Activated CD4-positive, alpha-beta T cell treated with anti-CD3 and anti-CD28 coated beads for 48 hours (primary cell): Measurements from ENCODE around the gene DNAAF9.

Experiments used
- DNase-seq: peaks from one replicate; pipeline ENCODE4 v3.0.0-alpha.2; 2020

Gene DNAAF9

DNA sequence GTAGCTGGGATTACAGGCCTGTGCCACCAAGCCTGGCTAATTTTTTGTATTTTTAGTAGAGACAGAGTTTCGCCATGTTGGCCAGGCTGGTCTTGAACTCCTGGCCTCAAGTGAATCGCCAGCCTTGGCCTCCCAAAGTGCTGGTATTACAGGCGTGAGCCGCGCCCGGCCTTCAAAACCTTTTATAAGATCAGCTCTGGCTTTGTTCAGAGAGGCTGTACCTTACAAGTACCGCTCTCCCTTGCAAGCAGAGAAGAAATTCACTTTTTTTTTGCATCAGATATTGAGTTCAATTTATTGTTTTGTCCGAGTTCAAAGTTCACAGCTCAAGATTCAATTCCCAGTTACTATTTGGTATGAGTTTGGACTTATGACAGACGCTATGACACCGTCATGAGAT, 1.9 kb upstream of the DNAAF9 start:
- DNase-seq = no peak

DNA sequence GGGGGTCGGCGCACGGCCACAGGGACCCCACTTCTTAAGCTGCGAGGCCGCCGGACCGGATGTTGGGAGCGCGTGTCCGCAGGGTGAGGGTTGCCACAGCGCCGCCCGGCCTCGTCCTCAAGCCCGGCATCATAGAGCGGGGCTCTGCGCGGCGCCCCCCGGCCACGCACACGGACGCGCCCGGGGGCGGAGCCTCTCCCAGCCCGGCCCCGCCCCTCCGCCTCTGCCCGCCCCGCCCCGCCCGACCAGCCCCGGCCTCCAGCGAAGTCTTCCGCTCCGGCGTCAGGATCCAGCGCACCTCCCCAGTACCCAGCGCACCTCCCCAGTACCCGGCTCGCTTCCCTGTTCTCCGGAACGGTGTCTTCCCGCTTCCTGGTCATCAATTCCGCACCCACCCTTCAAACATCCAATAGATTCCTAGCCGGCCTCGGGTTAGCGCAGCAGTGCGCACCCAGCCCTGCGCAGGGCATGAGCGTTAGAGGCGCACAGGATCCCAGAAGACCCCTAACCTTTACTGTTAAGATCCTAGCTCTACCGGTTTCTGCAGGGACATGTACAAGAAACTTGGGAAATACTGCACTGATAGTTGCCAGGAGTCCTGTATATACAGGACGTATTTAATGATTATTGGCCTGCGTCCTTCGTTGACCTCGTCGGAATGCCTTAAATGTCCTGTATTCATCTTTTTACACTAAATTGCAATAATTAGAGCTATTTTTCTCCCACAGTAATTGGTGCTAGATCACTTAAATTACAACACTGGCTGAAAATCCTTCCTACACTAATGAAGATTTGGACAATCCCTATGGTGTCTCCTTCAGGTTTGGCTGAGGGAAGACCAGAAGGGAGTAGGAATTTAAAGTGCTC, 535 bp upstream of the DNAAF9 start:
- peak; percentile 70 for DNase-seq

DNA sequence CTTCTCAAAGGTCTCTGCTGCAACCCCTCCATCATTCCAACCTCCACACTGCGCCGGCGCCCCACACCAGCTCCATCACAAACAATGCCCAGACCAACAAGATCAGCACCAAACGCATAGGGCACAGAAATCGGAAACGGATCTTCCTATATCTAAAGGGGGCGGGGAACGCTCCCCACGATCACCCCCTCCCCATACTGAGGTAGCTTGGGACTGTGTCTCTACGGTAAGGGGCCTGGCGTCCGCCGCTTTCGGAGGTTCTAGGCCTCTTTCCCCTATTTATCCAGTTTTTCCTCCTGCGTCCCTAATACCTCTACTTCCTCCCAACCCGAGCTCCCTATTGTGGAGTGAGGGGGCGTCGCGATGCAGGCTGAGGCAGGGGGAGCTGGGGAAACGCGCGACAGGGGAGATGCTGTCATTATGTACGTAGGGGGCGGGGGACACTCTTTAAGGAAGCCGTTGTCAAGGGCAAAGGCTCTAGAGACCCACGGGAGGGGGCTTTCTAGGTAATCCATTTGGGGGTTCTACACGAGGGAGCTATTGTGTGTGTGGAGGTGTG, 909 bp downstream of the DNAAF9 start:
- peak; percentile 10 for DNase-seq

DNA sequence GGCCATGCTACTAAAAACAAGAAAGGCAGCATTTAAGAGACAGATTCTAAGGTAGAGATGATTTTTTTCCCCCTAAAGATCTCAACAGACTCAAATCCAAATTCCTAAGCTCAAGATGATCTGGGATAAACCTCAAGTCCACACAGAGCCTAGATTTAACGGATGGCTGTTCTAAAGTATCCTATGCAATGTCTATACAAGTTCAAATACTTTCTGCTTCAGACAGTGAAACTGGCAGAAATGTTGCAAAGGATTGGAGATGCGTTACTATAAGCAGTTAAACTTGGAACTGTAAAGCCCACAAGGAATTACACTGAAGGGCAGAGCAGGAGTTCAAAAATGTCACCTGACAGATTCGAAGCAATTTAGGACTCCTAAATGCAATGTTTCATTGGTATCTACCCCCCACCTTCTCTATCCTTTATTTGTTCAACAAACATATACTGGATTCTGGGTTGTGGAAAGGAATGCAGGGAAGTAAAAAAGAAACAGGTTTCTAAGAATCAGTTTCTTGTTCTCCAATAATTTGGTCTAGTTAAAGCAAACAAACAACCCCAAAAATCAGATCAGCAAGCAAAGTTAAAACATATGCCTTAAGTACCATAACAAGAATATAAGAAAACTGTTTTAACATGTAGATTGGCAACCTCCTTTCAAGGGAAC, 1.6 kb downstream of the DNAAF9 start:
- no peak for DNase-seq

DNA sequence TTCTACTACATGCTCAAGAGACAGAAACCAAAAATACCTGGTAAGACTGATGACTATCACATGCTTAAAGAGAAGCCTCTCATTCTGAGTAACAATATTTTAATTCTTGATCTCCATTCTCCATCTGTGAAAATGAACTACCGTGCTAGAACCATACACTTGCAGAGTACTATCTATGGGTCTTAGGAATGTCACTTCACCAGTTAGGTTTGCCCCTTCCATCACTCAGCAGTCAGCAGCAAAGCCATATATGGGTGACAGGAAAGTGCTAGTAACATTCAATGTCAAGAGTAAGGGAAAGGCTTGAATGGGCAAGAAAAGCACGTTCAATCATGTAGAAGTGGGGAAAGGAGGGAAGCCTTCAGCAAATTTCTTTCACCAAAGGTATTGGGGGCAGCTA, 2.3 kb downstream of the DNAAF9 start:
- no peak for DNase-seq

DNA sequence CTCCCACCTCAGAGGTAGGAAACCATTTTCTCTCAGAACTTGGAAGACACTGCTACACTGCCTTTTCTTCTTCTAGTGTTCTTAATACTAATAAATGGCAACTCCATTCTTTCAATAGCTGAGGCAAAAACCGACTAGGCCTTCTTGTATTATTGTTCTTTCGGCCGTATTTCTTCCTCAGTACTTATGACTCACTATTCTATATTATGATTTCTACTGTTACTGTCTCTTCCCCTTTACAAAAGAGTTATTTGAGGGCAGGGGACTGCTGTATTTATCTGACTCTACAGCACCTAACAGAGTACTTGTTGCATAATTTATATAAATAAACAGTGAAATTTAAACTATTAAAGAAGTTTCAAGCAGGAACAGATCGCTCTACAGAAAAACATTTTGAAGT, 3.1 kb downstream of the DNAAF9 start:
- DNase-seq = no peak

DNA sequence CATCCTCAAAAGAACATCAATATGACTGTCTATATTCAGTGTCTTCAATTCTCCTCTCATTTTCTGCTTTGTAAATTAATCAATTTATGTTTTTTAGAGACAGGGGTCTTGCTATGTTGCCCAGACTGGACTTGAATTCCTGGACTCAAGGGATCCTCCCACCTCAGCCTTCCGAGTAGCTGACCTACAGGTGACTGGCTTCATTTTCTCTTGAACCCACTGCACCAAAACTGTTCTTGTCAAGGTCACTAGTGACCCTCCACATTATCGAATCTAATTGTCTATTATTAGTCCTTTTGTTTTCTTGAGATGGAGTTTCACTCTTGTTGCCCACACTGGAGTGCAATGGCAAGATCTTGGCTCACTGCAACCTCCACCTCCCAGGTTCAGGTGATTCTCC, 3.7 kb downstream of the DNAAF9 start:
- no peak for DNase-seq

DNA sequence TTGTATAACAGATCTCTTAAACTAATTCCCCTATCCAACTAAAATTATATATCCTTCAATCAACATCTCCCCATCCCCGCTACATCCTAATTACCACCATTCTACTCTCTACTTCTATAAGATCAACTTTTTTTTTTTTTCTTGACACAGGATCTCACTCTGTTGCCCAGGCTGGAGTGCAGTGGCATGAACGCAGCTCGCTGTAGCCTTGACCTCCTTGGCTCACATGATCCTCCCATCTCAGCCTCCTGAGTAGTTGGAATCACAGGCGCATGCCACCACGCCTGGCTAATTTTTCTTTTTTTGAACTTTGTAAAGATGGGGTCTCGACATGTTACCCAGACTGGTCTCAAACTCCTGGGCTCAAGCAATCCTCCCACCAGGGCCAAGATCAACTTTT, 5.0 kb downstream of the DNAAF9 start:
- no peak for DNase-seq

DNA sequence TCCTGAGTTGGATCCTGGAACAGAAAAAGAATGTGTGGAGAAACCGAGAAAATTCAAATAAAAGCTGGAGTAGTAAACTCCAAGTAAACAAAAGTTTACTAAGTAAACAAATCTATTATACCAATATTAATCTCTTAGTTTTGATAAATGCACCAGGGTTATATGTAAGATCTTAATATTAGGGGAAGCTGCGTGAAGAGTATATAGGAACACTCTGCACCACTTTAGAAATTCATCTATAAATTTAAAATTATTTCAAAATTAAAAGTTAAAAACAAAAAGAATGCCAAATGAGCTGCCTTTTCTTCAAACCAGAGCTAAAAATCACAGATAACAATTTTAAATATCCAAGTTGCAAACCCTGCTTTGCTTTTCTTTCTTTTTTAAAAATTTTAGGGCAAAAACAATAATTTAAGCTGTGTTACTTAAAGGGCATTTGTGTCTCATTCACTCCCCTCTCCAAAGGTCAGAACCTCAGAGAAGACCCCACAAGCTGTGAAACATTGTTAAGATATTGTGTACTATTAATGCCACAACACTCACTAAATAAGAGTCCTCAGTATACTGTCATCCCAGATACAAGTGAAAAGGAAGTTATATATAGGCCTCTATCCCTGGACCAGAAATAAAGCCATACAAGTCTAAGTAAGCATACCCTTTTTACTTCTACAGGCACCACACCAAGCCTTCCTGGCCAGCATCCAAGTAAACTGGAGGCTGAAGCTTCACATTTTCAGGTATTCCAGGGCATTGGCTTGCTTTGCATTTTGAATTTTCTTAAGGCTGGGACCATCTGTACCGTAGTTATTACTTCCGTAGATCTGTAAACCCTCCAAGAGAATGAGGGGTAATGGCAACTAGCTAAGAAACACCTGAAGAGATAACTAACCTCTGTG, 7.0 kb downstream of the DNAAF9 start:
- no peak for DNase-seq

DNA sequence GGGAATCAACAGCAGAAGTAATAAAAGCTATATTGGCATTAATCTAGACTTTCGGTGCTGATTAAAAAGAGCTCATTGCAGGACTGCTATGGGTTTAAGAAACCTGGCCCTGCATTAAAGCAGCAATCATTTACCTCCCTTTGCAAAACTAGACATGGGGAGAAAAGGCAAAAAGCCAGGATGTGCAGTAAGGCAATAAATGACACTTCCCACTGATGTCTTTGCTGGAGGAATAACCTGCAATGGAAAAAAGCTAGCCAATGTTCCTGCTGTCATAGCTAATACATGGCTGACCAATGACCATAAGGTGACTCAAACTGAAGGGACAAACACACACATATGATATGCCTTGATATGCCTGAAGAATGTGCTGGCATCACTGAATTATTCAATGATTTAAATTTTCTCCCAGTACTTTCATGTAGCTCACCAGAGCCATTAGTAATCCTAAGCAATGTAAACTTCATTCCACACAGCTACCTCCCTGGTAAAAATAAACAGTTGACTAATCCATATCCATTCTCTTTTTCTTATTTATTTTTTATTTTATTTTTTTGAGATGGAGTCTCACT, 8.7 kb downstream of the DNAAF9 start:
- DNase-seq = no peak

DNA sequence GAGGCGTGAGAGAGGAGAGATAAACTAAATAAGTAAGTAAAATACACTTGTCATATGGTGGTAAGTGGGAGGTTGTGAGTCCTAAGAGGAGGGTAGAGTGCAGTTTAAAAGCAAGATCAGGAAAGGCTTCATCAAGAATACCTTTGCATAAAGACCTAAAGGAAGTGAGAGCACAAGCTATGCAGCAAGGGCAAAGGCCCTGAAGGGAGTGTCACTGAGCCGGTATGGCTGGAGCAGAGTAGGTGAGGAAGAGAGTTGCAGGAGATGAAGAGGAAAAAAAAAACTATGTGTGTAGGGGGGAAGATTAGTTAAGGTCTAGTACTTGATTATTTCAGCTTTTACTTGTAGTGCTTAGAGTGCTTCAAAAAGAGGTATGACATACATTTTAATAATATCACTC, 11.0 kb downstream of the DNAAF9 start:
- no peak for DNase-seq

DNA sequence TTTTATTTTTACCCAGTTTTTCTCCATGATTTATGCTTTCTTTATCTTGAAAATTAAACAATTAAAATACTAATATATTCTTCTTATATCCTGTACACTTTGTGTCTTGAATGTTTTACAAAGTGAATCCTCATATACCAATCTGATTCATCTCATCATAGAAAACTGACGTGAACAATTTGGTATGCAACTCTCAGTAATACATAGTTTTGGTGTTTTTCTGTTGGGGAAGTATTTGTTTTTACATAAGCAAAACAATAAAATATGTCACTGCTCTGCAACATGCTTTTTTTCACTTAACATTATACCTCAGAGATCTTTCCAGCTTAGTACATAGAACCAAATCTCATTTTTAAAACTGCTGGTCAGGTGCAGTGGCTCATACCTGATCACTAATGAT, 14.7 kb downstream of the DNAAF9 start:
- no peak for DNase-seq

DNA sequence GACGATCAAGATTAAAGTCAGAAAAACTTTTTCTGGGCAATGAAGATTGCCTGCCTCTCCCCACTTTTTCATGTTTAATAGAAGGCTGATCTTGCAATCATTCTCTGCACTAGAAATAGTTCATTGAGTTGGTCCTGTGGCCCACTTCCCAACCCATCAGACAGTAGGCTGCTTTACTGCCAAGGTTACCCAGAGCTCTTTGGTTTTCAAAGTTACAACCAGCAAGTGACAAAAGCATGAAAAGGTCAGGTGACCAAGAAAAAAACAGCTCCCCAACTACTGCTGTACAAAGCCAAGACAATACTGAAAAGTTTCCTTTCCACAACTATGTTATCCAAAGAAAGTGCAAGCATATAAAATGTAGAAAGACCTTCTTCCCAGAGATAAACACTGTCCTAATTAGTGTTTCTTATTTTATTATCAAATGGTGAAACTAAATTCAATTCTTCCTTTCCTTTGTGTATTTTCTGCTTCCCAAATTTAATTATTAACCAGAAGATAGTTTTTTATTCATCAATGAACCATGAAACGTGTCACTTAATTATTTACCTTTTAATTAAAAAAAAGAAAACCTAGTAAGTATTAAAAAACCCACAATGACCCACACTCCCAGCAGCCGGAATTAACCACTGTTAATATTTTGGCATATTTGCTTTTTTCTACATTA, 16.6 kb downstream of the DNAAF9 start:
- no peak for DNase-seq

DNA sequence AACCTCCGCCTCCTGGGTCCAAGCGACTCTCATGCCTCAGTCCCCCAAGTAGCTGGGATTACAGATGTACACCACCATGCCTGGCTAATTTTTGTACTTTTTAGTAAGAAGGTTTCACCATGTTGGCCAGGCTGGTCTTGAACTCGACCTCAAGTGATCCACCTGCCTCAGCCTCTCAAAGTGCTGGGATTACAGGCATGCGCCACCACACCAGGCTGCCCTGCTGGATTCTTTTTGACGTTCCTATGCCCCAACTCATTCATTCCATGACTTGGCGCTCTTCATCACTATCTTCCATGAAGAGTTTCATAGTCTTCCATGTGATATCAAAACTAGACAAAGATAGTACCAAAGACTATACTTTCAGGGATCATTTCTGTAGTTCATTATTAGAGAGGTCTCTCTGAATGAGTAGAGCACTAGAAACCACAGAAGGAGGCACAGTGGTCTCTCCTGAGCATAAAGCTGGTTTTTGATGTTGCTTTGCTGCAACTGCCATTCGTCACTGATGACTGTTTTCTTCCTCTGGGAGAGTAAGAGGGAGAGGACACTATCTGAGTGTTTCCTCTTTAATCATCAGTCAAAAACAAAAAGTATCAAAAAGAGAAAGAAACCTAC, 23.5 kb downstream of the DNAAF9 start:
- peak; percentile 63 for DNase-seq

DNA sequence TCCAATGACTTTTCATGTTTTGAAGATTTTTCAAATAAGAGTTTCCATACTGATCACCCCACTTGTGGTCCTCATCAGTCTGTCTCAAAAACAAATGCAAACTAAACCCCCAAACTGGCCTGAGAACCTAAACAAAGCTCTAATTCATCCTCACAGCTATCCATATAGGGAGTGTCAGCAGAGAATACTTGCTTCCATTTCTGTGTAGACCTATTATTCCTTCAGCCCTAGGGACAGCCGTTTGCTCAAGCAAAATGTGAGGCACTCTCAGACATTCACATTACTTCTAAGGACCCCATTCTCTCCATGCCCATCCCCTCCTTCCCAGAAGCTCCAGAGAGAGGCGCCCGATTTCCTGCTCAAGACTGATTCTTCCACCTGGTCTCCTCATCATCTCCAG, 24.6 kb downstream of the DNAAF9 start:
- no peak for DNase-seq

DNA sequence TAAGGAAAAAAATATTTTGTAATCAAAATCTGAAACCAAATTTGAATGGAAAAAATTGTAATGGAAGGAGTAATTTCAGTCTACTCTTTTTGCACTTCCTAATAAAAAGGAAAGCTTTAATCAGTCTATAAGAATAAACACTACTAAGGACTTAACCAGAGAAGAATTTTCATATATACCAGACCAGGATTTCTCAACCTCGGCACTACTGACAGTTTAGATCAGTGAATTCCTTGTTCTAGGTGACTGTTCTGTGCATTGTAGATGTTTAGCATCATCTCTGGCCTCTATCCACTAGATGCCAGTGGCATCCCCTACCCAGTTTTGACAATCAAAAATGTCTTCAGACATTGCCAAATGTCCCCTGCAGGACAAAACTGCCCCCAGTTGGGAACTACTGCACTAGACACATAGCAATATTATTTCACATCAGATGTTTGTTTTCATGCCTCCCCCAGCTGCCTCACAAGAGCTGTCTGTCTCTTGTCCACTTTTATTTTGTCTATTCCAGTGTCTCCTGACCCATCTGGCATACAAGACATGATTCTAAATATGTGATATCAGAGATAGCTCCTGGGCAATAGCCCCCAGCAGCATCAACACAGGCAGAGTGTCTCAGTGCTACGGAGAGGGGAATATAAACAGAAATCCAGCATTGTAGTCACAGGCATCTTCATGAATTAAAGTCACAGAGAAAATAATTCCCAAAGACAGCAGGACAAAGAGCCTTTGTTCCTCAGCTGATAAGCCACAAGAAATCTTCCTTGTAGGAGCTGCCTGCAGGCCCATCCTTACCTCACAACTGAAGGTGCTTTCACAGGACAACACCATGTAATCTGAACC, 27.0 kb downstream of the DNAAF9 start:
- no peak for DNase-seq

DNA sequence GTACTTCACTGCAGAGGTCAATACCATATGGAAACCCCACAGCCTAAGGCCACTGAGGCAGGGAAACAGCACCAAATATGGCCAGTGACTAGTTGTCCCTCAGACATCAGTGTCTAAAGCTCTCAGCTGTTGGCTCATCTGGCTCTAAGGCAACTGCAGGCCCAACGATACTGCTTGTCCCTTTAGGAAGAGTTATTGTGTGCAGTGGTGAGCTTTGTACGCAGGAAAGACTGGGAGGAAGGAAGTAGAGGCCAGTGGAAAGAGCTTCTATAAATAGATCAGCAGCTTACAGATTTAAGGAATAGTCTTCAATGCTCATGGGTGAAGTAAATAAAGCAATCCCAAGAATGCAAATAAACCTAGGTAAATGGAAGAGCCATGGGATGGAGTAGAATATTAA, 29.3 kb downstream of the DNAAF9 start:
- DNase-seq = no peak

DNA sequence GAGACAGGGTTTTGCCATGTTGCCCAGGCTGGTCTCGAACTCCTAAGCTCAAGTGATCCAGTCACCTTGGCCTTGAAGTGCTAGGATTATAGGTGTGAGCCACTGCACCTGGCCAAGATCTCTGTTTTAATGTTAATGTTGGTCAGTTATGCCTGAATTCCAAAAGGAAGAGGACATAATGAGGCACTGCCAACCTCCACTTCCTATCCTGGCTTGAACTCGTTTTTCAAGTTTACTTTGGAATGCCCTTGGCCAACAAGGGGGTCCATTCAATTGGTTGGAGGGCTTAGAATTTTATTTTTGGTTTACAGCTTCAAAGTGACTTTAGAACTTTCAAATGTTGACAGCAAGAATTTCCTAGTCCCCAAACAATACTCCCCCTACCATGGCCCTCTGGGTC, 29.8 kb downstream of the DNAAF9 start:
- no peak for DNase-seq

DNA sequence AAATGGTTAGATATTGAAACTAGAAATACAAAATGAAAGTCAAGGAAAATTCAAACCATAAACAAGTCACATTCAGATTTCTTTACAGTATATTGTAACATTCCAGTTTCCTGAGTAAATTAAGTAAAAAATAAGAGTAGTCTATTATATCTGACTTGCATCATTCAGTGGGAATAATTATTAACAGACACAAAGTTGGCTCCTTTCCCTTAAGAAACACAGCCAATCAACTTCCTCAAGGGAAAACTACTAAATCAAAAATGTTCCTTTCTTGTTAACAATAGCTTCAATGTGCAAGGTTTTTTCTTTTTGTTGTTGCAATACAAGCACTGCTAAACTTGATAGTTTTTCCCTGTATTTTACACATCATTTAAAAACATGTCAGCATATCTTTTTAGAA, 33.2 kb downstream of the DNAAF9 start:
- DNase-seq = no peak

DNA sequence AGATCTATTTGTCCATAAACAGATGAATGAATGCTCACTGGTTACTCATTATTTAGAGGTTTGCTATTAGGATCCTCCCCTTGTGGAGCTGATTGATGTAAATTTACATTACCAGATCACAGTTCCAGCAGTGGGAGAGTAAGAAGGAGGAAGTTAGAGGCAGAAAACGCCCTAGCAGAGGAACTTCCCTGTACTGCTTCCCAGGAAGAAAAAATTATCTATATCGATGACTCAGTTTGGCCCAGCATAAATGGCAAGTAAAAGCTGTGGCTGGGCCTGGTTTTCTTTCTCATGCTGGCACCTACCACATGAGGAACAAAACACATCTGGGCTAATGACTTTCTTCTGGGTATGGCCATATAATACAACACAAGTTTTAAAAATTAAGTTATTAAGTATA, 35.7 kb downstream of the DNAAF9 start:
- no peak for DNase-seq

DNA sequence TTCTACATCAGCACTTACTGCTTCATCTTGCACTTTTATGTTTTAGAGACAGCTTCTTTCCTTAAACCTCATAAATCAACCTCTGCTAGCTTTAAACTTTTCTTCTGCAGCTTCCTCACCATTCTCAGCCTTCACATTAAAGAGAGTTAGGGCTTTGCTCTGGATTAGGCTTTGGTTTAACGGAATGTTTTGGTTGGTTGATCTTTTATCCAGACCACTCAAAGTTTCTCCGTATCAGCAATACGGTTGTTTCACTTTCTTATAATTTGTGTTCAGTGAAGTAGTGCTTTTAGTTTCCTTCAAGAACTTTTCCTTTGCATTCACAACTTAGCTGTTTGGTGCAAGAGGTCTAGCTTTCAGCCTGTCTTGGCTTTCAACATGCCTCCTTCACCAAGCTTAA, 40.4 kb downstream of the DNAAF9 start:
- no peak for DNase-seq
